ENCODE data around the gene LIPA. TPM values are rescaled to one million over a fixed set of nuclear protein-coding genes. Genes with fewer than 3 reads are reported as not detected.
"Not testable (repeated sequence)": the region's sequence is repeated elsewhere in the genome, so short reads cannot be mapped to it uniquely, and the experiment has no call there.

Gene LIPA
- 10 to 100 TPM; 52.4 to 71.1 TPM for total RNA-seq
- long read RNA-seq, donor 1, transcript LIPA-202 (10 exons, 2,782 nt) = major isoform, 26 of 32 reads
- long read RNA-seq, donor 1, partial matches to known transcripts = 3 of 32 reads
- long read RNA-seq, donor 1, other reads (novel, unspliced or antisense) = 3 of 32 reads
- long read RNA-seq, donor 2, transcript LIPA-202 (10 exons, 2,782 nt) = major isoform, 37 of 44 reads
- long read RNA-seq, donor 2, partial matches to known transcripts = 2 of 44 reads
- long read RNA-seq, donor 2, other reads (novel, unspliced or antisense) = 5 of 44 reads

DNA sequence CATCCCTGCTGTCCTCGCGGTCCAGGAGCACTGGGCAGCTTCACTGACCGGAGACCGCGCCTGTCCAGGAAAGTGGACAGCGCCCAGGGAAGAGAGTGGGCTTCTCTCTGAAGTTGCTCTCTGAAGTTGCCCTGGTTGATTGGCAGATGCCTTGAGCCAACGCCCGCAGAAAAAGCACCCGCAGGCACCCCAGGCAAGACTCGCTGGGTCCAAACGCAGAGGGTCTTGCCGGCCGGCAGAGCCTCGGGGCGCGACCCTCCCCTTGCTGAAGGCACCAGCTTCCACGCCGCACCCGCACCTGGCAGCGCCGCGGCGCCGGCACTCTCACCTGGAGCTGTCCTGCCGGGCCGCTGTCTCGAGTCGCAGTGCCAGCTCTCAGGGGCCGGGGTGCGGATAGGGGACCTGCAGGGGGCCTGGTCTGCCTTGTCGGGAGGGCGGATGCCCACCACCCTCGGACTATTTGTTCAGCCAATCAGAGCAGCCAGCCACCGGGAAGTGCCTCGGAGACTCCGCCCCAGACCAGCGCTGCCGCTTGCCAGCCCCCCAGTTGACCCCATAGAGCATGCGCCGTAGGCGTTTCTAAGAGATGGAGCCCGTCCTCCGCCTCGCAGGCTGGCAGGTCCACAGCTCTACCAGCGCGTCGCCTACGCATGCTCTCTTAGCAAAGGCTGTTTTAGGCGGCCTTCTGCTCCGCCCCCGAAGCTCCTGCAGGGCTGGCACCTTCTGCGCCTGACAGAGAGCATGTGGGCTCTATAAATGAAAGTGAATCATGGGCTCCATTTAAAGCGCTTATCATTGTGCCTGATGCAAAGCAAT lies at the start of gene LIPA:
Gene LIPA, minus strand, starts transcription at position 367 of the 816 bp plus-strand sequence. CDS start 4,127 bp downstream, outside the sequence.
- DNase-seq (ENCODE audit: low spot score) = peak; percentile 99
- intact Hi-C loops (cut with DNase I) = no loop called here

DNA sequence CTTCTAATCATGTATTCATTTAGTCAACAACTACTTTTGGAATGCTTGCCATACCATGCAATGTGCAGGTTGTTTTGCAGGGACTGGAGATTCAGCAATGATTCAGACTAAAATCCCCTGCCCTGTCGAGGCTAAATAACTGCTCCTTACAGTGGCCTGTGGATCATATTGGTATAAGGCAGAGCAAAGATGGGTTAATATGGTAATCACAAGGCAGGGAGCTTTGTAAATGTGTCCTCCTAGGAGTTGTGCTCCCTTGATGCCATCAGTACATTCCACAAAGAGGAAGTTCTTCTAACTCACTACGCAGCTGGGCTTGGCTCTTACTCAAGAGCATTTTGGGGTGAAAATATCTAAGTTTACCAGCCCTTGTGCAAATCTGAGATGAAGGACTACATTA lies 49.7 kb upstream of the LIPA start:
- intact Hi-C loops (cut with DNase I) = no loop called here
- no peak for DNase-seq (ENCODE audit: low spot score)

DNA sequence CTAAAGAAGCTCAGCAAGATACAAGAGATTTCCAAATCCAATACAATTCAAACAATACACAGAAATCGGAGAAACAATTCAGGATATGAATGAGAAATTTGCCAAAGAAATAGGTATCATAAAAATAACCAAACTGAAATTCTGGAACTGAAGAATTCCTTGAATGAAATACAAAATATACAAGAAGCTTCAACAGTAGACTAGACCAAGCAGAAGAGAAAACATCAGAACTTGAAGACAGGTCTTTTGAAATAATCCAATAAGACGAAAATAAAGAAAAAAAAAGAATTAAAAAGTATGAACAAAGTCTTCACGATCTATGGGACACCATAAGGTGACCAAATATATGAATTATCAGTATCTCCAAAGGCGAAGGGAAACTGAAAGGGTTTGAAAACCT lies 47.5 kb upstream of the LIPA start:
- no peak for DNase-seq (ENCODE audit: low spot score)

GRCh38 chr10:89297791-89298190 lies 46.2 kb upstream of the LIPA start:
- intact Hi-C loops (cut with DNase I) = no loop called here

More for the DNA sequence above, 47.5 kb upstream of the LIPA start:
- intact Hi-C loops (cut with DNase I) = no loop called here

GRCh38 chr10:89297356-89297755 lies 45.8 kb upstream of the LIPA start:
- intact Hi-C loops (cut with DNase I) = no loop called here
- DNase-seq (ENCODE audit: low spot score) = no peak

More at GRCh38 chr10:89297791-89298190, 46.2 kb upstream of the LIPA start:
- DNase-seq (ENCODE audit: low spot score) = no peak

- intact Hi-C loops (cut with DNase I) = no loop called here
- DNase-seq (ENCODE audit: low spot score) = no peak
These were observed 44.7 kb upstream of the LIPA start for GRCh38 chr10:89296220-89296648.

- intact Hi-C loops (cut with DNase I) = no loop called here
- DNase-seq (ENCODE audit: low spot score) = no peak
These were observed 44.0 kb upstream of the LIPA start for GRCh38 chr10:89295597-89295996.

- intact Hi-C loops (cut with DNase I) = no loop called here
- no peak for DNase-seq (ENCODE audit: low spot score)
These were observed 43.2 kb upstream of the LIPA start for GRCh38 chr10:89294721-89295239.

- DNase-seq (ENCODE audit: low spot score); intact Hi-C loops (cut with DNase I): not testable (repeated sequence)
These were observed 33.7 kb upstream of the LIPA start for GRCh38 chr10:89285303-89285702.

DNA sequence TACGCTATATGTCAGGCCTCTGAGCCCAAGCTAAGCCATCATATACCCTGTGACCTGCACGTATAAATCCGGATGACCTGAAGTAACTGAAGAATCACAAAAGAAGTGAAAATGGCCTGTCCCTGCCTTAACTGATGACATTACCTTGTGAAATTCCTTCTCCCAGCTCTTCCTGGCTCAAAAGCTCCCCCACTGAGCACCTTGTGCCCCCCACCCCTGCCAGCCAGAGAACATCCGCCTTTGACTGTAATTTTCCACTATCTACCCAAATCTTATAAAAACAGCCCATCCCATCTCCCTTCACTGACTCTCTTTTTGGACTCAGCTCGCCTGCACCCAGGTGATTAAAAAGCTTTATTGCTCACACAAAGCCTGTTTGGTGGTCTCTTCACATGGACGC lies 33.1 kb upstream of the LIPA start:
- intact Hi-C loops (cut with DNase I) = not testable (repeated sequence)

GRCh38 chr10:89283936-89284475 lies 32.4 kb upstream of the LIPA start:
- intact Hi-C loops (cut with DNase I) = no loop called here
- peak; percentile 83 for DNase-seq (ENCODE audit: low spot score)

More for the DNA sequence above, 33.1 kb upstream of the LIPA start:
- DNase-seq (ENCODE audit: low spot score) = not testable (repeated sequence)

- intact Hi-C loops (cut with DNase I) = no loop called here
- DNase-seq (ENCODE audit: low spot score) = no peak
These were observed 31.7 kb upstream of the LIPA start for GRCh38 chr10:89283025-89283935.

GRCh38 chr10:89281606-89282395 lies 30.2 kb upstream of the LIPA start:
- intact Hi-C loops (cut with DNase I) = no loop called here

DNA sequence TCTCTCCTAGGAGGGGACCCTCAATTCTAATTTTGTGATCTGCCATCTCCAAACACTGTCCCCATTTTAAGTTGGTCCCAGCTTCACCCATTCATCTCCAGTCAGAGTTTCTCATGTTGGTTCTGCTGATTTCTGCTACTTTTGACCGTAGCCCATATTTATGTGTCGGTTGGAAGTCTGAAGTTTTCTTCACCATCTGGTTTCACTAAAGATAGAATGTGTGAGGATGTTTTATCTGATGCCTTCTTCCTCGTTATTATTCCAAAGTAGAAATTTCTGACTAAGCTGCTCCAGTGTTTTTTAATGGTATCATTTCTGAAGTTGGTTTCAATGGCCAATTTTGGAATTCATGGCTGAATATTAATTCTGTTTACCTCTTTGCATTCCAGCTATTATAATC lies 28.9 kb upstream of the LIPA start:
- no peak for DNase-seq (ENCODE audit: low spot score)
- intact Hi-C loops (cut with DNase I) = no loop called here

More at GRCh38 chr10:89281606-89282395, 30.2 kb upstream of the LIPA start:
- no peak for DNase-seq (ENCODE audit: low spot score)

DNA sequence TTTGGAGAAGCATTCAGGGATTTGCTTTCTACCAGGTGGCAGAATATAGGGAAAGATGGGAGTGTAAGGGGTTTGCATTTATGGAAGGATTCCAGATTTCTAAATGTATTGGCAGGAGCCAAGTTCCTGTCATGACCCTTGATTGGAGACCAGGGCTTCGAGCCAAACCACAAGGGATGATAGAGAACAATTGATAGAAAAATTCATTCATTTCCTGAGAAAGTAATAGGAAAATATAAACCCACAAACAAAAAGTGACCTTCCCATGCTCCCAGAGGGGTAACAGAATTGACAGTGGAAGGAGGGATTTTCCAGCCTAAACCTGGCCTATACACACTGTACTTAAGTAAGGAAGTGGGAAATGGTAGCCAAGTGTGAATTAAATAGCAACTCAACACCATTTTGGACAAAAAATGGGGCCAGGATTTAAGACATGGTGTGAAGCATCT lies 27.9 kb upstream of the LIPA start:
- DNase-seq (ENCODE audit: low spot score) = no peak
- intact Hi-C loops (cut with DNase I) = no loop called here

GRCh38 chr10:89278900-89279392 lies 27.4 kb upstream of the LIPA start:
- DNase-seq (ENCODE audit: low spot score) = no peak
- intact Hi-C loops (cut with DNase I) = no loop called here

- no peak for DNase-seq (ENCODE audit: low spot score)
- intact Hi-C loops (cut with DNase I) = no loop called here
These were observed 26.5 kb upstream of the LIPA start for GRCh38 chr10:89278034-89278535.

DNA sequence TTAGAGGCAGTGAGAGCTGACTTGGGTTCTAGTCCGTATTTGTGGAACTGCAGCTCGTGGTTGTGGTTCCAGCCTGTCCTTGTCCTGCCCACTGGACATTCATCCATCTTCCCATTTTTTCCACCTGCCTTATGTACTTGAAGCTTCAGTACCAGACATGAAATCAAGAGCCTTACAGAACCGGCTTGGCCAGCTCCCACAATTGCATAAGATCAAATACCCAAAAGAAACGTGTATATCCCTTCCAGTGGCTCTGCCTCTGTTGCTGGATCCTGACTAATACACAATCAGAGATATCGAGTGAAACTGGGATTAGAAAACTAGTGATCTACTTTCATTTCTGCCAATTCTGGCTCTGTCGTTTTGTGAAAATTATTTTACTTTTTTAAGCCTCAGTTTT lies 23.8 kb upstream of the LIPA start:
- DNase-seq (ENCODE audit: low spot score) = no peak
- intact Hi-C loops (cut with DNase I) = no loop called here
